ENCODE measurements around the gene CCND1. TPM values are rescaled to one million over a fixed set of nuclear protein-coding genes. Genes with fewer than 3 reads are reported as not detected.

CCND1 gene
- total RNA-seq, 1 donor from 2014 or later, result 83.8 TPM

- DNase-seq, result no peak
Measured at GRCh38 chr11:69653406-69653960, 12.5 kb downstream of the CCND1 start.

- no peak for DNase-seq
Measured at GRCh38 chr11:69654001-69654659, 13.2 kb downstream of the CCND1 start.

- DNase-seq, result no peak
Measured at GRCh38 chr11:69654660-69655478, 13.9 kb downstream of the CCND1 start.

GRCh38 chr11:69655479-69656428, 14.8 kb downstream of the CCND1 start:
- DNase-seq, result no peak

GRCh38 chr11:69656536-69657455, 15.8 kb downstream of the CCND1 start:
- DNase-seq, result no peak

- no peak for DNase-seq
Measured at GRCh38 chr11:69657456-69657910, 16.5 kb downstream of the CCND1 start.

- DNase-seq, result no peak
Measured at GRCh38 chr11:69657911-69658625, 17.1 kb downstream of the CCND1 start.

- DNase-seq, result no peak
Measured at GRCh38 chr11:69658626-69659450, 17.9 kb downstream of the CCND1 start.

- no peak for DNase-seq
Measured at GRCh38 chr11:69659591-69659990, 18.6 kb downstream of the CCND1 start.

GRCh38 chr11:69660001-69660500, 19.1 kb downstream of the CCND1 start:
- DNase-seq, result no peak

- DNase-seq, result no peak
Measured at GRCh38 chr11:69661413-69661715, 20.4 kb downstream of the CCND1 start.

- no peak for DNase-seq
Measured at GRCh38 chr11:69662021-69662698, 21.2 kb downstream of the CCND1 start.

GRCh38 chr11:69662806-69663205, 21.9 kb downstream of the CCND1 start:
- no peak for DNase-seq

GRCh38 chr11:69663326-69663725, 22.4 kb downstream of the CCND1 start:
- no peak for DNase-seq

GRCh38 chr11:69664103-69664775, 23.3 kb downstream of the CCND1 start:
- DNase-seq, result no peak

GRCh38 chr11:69664901-69665300, 23.9 kb downstream of the CCND1 start:
- DNase-seq, result no peak

- DNase-seq, result no peak
Measured at GRCh38 chr11:69665669-69666068, 24.7 kb downstream of the CCND1 start.

GRCh38 chr11:69666261-69666660, 25.3 kb downstream of the CCND1 start:
- DNase-seq, result no peak
